AG09319 (cell line): ENCODE measurements around the gene NFE2L1.
"Not testable (repeated sequence)": the region's sequence is repeated elsewhere in the genome, so short reads cannot be mapped to it uniquely, and the experiment has no call there.

Source experiments
- DNase-seq: peaks from one replicate; pipeline ENCODE4 v3.0.0-alpha.2; 2010; ENCODE audit warnings: low read depth; ENCODE audit errors: extremely low read depth
- TF ChIP-seq, protein P1 (sequence below): IDR thresholded peaks from 2 replicates; pipeline ENCODE4 v1.5.1; 2011; ENCODE audit warnings: low read depth, mild to moderate bottlenecking, inconsistent platforms, low read length, moderate library complexity

Gene NFE2L1, protein sequence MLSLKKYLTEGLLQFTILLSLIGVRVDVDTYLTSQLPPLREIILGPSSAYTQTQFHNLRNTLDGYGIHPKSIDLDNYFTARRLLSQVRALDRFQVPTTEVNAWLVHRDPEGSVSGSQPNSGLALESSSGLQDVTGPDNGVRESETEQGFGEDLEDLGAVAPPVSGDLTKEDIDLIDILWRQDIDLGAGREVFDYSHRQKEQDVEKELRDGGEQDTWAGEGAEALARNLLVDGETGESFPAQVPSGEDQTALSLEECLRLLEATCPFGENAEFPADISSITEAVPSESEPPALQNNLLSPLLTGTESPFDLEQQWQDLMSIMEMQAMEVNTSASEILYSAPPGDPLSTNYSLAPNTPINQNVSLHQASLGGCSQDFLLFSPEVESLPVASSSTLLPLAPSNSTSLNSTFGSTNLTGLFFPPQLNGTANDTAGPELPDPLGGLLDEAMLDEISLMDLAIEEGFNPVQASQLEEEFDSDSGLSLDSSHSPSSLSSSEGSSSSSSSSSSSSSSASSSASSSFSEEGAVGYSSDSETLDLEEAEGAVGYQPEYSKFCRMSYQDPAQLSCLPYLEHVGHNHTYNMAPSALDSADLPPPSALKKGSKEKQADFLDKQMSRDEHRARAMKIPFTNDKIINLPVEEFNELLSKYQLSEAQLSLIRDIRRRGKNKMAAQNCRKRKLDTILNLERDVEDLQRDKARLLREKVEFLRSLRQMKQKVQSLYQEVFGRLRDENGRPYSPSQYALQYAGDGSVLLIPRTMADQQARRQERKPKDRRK

DNA sequence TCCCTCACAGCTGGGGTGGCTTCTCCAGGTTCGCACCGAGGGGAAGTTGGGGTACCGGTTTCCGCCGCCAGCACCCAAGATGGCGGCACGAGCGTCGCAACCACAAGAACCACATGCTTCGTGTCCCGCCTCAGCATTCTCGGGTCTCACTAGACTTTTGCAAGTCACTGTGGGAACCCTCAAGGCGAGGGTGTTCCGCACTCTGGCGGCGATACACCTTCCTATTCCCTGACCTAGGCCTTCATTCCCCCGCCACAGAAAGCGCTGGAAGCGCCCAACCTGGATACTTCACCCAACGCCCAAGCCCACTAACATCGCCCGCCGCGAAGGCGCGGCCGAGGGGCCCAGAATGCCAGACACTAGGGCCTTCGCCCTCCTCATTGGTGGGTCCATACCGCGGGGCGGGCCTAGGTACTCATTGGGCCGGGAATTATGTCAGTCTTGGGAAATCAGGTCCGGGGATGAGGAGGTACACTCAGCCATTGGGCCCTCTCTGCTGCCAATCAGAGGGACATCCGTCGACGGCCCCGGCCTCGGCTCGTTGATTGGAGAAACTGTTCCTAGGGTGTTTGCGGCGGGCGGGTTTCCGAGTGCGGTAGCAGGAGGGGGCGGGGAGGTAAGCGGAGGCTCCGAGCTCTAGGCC, at the start of gene NFE2L1:
Gene NFE2L1 (plus strand): TSS at position 619 of the 643 bp plus-strand sequence. CDS start 2,760 bp downstream, outside the sequence.
- DNase-seq: peak; percentile 99
- TF ChIP-seq, protein P1, sequence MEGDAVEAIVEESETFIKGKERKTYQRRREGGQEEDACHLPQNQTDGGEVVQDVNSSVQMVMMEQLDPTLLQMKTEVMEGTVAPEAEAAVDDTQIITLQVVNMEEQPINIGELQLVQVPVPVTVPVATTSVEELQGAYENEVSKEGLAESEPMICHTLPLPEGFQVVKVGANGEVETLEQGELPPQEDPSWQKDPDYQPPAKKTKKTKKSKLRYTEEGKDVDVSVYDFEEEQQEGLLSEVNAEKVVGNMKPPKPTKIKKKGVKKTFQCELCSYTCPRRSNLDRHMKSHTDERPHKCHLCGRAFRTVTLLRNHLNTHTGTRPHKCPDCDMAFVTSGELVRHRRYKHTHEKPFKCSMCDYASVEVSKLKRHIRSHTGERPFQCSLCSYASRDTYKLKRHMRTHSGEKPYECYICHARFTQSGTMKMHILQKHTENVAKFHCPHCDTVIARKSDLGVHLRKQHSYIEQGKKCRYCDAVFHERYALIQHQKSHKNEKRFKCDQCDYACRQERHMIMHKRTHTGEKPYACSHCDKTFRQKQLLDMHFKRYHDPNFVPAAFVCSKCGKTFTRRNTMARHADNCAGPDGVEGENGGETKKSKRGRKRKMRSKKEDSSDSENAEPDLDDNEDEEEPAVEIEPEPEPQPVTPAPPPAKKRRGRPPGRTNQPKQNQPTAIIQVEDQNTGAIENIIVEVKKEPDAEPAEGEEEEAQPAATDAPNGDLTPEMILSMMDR: no peak

DNA sequence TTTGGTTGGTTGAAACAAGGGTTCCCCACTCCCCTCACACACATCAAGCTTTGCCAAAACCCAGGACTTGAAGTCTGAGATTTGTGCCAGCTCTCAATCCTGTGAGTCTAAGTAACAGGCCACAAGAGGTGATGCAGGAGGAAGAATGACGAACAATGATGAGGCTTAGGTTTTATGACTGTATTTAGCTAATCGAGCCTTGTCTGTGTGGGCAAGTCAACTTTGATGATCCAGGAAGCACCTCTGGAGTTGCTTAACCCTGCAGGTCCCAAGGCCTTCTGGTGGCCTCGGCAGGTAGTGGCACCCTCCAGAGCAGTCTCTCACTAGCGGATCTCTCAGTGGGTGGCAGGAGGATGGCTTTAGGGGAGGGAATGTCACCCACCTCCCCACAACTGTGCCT, 48.6 kb upstream of the NFE2L1 start:
- DNase-seq: no peak
- TF ChIP-seq, protein P1: no peak

DNA sequence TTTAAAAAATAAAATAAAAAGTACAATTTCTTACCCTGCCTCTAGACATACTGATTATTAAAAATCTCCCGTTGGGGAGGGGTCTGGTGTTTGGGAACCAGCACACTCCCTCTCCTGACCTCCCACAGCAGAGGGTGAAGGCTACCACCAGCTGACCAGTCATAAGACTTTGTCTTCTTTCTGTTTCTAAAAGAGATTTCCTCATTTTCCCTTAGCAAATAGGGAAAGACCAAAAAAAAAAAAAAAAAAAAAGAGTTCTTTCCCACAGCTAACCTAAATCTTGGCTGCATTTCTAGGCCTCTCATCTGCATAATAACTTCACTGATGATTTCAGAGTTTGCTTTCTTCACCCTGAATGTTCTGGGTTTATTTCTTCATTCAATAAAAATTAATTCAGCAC, 47.0 kb upstream of the NFE2L1 start:
- no peak for DNase-seq
- TF ChIP-seq, protein P1: no peak

DNA sequence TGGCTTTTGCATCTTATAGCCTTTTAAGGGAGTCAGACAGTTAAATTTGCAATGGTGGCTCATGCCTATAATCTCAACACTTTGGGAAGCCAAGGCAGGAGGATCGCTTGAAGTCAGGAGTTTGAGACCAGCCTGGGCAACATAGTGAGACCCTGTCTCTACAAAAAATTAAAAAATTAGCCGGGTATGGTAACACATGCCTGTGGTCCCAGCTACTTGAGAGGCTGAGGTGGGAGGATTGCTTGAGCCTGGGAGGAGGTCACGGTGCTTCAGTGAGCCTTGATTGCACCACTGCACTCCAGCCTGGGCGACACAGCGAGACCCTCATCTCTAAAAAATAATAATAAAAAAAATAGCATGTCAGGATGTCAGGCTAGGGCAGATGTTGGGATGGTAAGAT, 46.5 kb upstream of the NFE2L1 start:
- not testable (repeated sequence) for DNase-seq

DNA sequence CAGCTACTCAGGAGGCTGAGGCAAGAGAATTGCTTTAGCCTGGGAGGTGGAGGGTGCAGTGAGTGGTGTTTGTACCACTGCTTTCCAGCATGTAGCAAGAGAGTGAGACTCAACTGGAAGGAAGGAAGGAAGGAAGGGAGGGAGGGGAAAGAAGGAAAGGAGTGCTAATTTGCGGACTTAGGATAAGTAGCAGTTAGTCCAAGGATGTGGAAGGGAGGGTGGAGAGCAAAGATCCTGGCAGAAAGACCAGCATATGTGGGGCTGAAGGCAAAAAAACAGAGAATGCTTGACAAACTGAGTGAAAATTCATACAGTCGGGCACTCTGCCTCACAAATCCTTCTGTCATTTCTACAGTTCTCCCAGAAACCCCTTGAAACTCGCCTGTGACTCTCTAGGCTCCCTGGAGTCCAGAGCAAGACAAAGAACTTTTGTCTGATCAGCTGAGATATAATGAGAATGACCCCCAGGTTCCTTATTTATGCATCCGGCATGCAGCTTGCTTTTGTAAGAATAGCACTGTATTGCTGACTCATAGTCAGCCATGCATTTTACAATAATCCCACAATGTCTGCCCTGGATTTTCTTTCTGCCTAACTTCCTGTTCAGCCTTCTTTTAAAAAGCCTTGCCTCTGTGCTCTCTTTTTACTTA, 45.8 kb upstream of the NFE2L1 start:
- TF ChIP-seq, protein P1: no peak
- DNase-seq: peak; percentile 68

DNA sequence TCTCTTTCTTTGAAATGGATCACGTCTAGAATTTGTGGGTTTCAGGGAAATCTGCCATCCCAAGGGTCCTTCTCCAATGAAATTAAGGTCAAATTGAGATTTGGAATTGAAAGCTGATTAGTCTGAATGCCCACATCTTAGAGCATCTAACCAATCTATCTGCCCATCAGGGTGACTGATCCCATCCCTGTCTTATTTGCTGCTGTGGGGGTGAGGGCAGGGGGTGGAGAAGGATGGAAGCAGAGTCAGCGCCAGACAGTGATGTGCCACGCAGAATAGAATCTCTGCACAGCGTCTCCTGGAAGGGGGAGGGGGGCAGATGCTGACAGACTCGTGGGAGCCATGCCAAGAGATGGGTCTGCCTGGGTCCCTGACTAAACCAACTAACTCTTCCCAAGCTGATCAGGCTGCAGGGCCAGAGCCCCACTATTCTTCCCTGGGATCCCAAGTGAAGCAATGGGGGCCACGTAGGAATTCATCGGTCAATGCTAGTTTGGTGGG, 45.2 kb upstream of the NFE2L1 start:
- TF ChIP-seq, protein P1: no peak
- DNase-seq: no peak

DNA sequence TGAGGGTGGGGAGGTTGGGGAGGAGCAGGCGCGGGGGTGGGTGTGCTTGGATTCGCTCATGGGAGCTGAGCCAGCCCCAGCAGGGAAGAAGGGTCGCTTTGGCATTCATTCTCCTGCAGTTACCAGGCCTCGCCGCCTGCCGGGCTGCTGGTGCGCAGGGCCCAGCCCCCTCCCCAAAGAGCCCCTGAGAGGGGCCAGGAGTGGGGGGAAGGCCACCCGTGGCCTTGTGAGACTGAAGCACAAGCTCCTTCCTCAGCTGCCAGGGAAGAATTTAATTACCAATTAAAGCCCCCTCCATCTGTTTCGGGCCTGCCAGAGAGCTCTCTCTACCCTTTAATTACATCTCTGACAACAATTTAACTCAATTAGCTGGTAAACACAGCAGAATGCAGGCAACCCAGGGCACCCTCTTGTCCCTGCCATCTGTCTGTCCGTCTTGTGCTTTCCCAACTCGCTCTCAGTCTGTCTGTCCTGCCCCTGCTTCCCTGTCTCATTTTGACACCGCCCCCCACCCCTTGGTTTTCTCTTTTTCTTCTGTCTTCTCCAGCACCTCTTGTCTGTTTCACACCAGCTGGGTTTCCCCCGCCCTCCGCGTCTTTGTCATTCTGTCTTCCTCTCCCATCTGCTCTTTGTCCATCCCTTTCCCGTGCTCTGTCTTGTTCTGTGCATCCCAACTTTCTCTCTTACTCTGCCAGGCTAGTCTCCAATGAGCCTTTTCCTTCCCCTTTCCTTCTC, 44.6 kb upstream of the NFE2L1 start:
- no peak for DNase-seq
- TF ChIP-seq, protein P1: no peak
